HS-27A (cell line): ENCODE results near the gene RAB10.
A peak's percentile ranks its signal among the peaks of the same experiment; 100 is the strongest.
"Not testable (repeated sequence)": the region's sequence is repeated elsewhere in the genome, so short reads cannot be mapped to it uniquely, and the experiment has no call there.

Experiments used
- DNase-seq: peaks from one replicate; pipeline ENCODE4 v3.0.0-alpha.2; 2012; ENCODE audit warnings: low read depth, missing footprints

RAB10 gene

GRCh38 chr2:26033818-26034636 is at the start of gene RAB10:
RAB10 (plus strand) TSS chr2:26034084; CDS start chr2:26034609, 525 bp downstream.
- peak; percentile 95 for DNase-seq

- DNase-seq, result no peak
Observed at GRCh38 chr2:25988134-25988533, 45.8 kb upstream of the RAB10 start.

GRCh38 chr2:25989154-25989553 is 44.7 kb upstream of the RAB10 start:
- DNase-seq, result no peak

DNA sequence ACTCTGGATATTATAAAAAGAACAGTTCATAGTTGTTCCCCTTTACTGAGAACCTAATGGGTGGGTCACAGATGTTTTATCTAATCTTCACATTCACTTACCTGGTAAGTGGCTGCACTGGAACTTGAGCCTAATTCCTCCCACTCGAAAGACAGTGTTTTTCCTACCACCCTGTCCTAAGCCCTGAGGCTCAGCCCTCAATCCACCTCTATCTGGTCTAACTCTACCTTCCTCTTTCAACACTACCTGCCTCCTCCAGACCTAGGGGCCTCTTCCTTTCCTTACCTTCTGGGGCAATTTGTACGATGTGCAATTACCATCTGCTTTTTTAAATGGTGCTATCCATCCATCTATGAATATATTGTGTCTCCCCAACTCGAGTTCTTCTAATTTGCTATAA is 41.9 kb upstream of the RAB10 start:
- no peak for DNase-seq

DNA sequence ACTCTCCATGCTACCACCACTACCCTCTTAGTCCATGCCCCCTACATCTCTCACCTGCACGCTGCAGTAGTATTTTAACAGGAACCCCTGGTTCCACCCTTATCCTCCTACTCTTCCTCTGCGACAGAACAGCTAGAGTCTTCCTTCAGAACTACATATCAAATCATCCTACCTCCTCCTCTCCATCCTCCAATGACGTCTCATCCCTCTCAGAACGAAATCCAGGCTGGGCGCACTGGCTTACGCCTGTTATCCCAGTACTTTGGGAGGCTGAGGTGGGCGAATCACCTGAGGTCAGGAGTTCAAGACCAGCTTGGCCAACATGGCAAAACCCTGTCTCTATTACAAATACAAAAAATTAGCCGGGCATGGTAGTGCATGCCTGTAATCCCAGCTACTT is 41.3 kb upstream of the RAB10 start:
- no peak for DNase-seq

DNA sequence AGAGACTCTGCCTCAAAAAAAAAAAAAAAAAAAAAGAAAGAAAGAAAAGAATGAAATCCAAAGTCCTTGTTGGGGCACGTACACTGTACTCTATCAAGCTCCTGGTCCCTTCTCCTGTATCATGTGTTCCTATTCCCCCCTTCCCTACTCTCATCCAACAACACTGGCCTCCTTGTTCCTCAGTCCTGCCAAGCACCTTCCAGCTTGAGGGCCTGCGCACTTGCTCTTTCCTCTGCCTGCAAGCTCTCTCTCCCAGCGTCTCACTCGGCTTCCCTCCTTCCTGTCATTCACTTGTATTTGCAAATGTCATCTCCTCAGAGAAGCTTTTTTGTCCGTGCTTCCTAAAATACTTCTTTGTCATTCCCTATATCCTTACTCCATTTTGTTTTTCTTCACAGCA is 40.8 kb upstream of the RAB10 start:
- DNase-seq, result no peak

GRCh38 chr2:25994509-25994908 is 39.4 kb upstream of the RAB10 start:
- DNase-seq, result no peak

DNA sequence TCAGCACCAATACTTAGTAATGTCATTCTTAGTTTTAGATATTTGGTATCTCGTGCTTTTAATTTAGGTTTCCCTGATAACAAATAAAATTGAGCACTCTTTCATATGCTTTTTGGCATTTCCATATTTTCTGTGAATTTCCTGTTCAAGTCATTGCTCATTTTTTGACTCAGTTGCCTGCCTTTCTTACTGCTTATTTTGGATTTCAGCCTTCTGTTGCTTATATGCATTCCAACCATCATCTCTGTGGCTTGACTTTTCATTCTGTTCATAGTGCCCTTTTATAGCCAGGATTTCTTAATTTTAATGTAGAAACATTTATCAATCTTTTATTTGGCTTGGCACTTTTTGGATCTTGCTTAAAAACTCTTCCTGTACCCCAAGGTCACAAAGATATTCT is 37.0 kb upstream of the RAB10 start:
- no peak for DNase-seq

DNA sequence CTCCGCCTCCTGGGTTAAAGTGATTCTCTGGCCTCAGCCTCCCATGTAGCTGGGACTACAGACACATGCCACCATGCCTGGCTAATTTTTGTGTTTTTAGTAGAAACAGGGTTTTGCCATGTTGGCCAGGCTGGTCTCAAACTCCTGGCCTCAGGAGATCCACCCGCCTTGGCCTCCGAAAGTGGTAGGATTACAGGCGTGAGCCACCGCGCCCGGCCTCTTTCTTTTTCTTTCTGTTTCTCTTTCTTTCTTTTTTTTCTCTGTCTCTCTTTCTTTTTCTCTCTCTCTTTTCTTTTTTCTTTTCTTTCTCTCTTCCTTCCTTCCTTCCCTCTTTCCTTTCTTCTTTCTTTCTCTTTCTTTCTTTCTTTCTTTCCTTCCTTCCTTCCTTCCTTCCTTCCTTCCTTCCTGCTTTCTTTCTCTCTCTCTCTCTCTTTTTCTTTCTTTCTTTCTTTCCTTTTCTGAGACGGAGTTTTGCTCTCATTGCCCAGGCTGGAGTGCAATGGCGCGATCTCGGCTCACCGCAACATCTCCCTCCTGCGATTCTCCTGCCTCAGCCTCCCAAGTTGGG is 35.0 kb upstream of the RAB10 start:
- DNase-seq, result not testable (repeated sequence)

DNA sequence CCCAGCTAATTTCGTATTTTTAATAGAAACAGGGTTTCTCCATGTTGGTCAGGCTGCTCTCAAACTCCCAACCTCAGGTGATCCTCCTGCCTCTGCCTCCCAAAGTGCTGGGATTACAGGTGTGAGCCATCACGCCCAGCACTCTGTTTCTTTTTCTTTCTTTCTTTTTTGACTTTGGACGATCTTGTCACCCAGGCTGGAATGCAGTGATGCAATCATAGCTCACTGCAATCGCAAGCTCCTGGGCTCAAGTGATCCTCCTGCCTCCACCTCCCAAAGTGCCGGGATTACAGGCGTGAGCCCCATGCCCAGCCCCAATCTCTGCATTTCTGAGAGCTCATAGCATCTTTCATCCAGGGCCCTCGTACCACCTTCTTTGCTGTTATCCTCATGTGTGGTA is 34.5 kb upstream of the RAB10 start:
- DNase-seq, result not testable (repeated sequence)

GRCh38 chr2:26000561-26001082 is 33.3 kb upstream of the RAB10 start:
- no peak for DNase-seq

DNA sequence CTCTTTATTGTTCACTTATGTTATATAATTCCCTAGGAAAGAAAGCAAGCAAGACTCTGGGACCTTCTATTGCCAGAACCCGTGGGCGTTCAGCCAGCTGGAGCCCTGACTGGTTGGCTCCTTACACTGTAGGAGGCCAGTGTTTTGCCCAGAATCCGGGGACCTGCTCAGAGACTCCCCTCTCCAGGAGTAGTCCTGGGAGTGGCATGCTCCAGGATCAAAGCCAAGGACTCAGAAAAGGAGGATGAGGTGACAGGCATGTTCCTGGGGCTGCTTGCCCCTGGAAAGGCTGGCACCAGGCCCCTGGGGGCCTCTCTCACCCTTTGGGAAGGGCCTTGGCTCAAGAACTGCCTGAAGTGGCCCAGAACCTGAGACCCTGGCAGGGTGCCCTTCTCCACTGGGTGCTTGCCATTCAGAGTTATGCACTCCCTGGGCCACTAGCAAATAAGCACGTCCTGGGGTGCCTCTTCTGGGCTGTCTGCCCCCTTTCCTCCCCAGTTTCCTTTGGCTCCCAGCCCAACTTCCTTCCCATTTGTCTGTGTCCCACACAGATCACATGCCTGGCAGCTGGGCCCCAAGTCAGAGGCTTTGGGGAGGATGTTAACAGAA is 32.0 kb upstream of the RAB10 start:
- DNase-seq, result no peak

- no peak for DNase-seq
Observed at GRCh38 chr2:26002632-26003310, 31.1 kb upstream of the RAB10 start.

- DNase-seq, result no peak
Observed at GRCh38 chr2:26008095-26008494, 25.8 kb upstream of the RAB10 start.

DNA sequence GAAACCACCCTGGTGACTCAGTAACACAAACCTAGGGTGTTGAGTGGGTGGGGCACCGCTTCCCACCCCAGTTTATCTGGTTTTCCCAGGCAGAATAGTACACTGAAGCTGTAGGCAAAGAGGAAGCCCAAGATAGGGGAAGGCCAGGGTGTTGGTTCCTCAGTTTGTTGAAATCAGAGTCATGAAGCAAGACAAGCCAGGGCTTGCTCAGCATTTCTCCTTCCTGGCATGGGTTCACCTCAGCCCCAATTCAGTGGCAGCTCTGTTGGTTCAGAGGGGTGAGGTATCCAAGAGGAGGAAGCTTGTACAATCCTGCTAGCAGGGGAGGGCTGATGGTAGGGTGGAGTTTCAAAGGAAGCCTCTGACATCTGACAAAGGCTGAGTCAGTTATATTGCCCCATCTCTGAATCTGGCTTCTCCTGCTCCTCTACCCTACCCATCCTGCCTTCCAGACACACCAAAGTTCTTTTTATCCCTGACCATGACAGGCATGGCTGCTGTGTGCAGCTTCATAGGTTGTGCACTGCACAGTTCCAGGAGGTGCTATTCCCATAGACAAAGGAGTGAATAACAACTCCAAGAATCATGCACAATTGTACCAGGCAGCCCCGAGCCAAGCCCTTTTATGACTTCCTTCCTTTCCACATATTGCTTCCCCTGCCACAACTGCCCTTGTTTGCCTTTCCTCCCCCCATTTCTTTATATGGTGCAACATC is 24.9 kb upstream of the RAB10 start:
- no peak for DNase-seq

DNA sequence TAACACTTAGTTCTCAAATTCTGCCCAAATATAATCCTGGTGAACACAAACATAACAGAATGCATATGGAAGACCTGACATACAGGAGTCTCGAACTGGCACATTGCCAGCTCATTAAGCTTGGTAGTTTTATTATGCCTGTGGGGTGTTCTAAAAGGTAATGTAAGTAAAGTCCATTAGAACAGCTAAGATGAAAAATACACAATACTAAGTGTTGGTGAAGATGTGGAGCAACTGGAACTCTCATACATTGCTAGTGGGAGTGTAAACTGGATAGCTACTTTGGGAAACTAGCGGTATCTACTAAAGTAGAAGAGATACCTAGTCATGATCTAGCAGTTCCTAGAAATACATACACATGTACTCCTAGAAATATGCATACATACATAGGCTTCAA is 24.3 kb upstream of the RAB10 start:
- DNase-seq, result no peak

DNA sequence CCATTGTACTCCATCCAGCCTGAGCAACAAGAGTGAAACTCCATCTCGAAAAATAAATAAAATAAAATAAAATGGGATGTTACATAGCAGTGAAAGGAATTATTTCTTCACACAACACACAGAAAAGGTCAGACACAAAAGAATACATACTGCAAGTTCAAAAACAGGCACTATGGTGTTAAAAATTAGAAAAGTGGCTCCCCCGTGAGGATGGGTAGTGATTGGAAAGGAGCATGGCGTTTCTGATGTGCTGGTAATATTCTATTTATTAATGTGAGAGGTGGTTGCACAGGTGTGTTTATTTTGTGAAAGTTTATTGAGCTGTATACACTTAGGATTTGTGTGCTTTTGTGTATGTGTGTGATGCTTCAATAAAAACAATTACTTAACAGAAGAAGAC is 22.9 kb upstream of the RAB10 start:
- DNase-seq, result no peak

DNA sequence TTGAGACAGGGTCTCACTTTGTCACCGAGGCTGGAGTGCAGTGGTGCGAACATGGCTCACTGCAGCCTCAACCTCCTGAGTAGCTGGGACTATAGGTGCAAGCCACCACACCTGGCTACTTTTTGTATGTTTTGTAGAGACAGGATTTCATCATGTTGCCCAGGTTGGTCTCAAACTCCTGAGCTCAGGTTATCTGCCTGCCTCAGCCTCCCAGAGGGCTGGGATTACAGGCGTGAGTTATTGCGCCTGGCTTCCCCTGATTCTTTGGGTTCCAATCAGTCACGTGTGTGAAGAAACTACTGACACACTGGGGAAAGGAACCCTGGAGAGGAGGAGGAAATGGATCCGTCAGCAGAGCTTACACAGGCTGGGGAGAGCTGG is 22.3 kb upstream of the RAB10 start:
- no peak for DNase-seq

DNA sequence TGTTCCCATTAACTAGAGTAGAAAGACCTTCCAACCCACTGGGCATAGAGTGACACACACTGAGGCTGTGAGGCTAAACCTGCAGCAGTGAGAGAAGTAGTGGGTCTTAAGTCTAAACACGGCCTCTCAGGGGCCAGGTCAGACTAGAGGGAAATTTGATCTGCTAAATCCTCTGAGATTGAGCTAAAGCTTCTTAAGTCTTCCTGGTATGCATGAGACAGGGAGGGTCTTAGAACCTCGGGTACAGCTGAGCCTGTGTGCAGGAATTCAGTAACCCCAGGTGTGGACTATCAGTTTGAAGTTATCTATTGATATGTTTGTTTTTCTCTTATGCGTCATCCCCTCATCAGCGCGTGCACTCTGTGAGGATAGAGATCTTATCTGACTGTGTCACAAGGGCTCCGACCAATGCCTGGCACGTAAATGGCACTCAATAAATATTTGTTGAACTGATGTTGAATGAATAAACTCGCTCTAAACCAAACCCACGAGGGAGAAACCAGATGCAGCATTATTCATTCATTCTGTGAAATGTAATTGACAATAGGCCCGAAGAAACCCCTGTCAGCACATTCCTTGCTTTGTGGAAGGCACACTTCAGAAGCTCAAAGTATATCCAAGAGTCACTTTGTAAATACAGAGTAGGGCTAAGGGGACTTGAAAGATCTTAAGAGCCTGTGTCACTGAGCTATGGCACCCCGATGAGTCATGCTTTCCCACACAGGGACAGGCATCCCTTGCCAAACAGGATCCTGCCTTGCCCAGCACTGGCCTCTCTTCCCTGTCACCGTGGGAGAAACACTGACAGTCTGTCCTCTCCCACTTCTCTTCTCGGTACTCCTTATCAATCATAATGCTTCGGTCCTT is 21.7 kb upstream of the RAB10 start:
- peak; percentile 46 for DNase-seq

DNA sequence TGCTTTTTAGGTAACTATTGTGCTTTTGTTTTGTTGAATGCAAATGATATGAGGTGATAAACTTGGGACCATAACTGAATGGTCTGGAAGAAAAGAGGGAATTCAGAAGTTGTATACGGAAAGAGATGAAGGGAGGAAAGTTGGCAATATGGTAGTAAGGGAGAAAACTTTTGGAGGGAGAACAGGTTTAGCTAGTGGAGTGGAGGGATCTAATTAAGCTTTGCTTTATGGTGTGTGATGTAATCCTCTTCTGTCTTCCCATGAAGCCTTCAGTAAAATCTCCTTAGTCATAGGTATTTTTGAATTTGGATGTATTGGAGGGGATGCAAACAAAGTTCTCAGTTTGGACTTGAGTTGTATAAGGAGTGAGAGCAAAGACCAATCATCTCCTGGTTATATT is 20.2 kb upstream of the RAB10 start:
- DNase-seq, result no peak
